ENCODE measurements around the gene FNIP1.

DNA sequence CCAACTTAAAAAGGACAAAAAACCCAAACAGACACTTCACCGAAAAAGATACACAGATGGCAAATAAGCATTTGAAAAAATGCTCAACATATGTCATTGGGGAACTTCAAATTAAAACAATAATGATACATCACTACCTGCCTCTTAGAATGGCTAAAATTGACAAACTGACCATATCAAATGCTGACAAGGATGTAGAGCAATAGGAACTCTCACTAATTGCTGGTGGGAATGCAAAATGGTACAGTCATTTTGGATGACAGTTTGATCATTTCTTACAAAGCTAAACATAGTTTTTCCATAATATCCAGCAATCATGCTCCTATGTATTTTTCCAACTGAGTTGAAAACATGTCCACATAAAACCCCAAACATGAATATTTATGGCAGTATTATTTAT is 102.9 kb downstream of the FNIP1 start:
- TF ChIP-seq CTCF (IDR thresholded peaks at IDR 0.05) (no peak), POLR2AphosphoS5 (IDR thresholded peaks at IDR 0.05; ENCODE audit: insufficient read depth in 1 of 2, low read depth in 1 of 2) (no peak)

All from vagina (tissue), 2 donors.